HFFc6 (cell line): Measurements from ENCODE around the gene PRR3. TPM values are rescaled to one million over a fixed set of nuclear protein-coding genes. Genes with fewer than 3 reads are reported as not detected.
A peak's percentile ranks its signal among the peaks of the same experiment; 100 is the strongest.

Source experiments
- DNase-seq: peaks from one replicate; pipeline ENCODE4 v3.0.0-alpha.2; 2018
- H3K27ac Mint-ChIP-seq: 2 replicates; pipeline ENCODE4 v1.8.0; 2020; ENCODE audit warnings: mild to moderate bottlenecking, mixed read lengths
- H3K27me3 Mint-ChIP-seq: 2 replicates; pipeline ENCODE4 v1.8.0; 2021; ENCODE audit warnings: mild to moderate bottlenecking, moderate library complexity, mixed read lengths; ENCODE audit not compliant: insufficient read depth
- H3K36me3 Mint-ChIP-seq: 2 replicates; pipeline ENCODE4 v1.8.0; 2021; ENCODE audit warnings: low read depth, mixed read lengths
- H3K4me1 Mint-ChIP-seq: 2 replicates; pipeline ENCODE4 v1.8.0; 2020; ENCODE audit warnings: low read depth, mixed read lengths
- H3K4me3 Mint-ChIP-seq: 2 replicates; pipeline ENCODE4 v1.8.0; 2020; ENCODE audit warnings: mild to moderate bottlenecking, moderate library complexity, mixed read lengths
- H3K9me3 Mint-ChIP-seq: 2 replicates; pipeline ENCODE4 v1.8.0; 2020; ENCODE audit warnings: mild to moderate bottlenecking, mixed read lengths
- CTCF ChIP-seq: fragments of 200-600 bp; sonication (generic); IDR thresholded peaks from 2 replicates; pipeline ENCODE4 v1.5.0; 2021; ENCODE audit warnings: antibody characterized with exemption, mild to moderate bottlenecking
- total RNA-seq, 6 experiments: library from RNA; stranded (reverse); fragmentation: NEBNext Ultra II Directional; extraction: Animal tissue kit (Norgen Biotek cat#: 25700); gene quantifications; 2 replicates in 1 of 6; 3 replicates in 5 of 6; pipeline ENCODE4 v1.2.3, GENCODE V29; 2021

PRR3 gene
- total RNA-seq, 6 experiments from 2014 or later = 9.8 to 14.0 (median 12.3) TPM

- no peaks in the 10 kb centered on the region for H3K9me3 Mint-ChIP-seq
- peaks cover 23% of the 10 kb centered on the region for H3K36me3 Mint-ChIP-seq
- no peak for DNase-seq
- H3K4me3 Mint-ChIP-seq = peak overlapping the region; percentile 93
- peaks cover 5% of the 10 kb centered on the region for H3K27me3 Mint-ChIP-seq
- peaks cover 39% of the 10 kb centered on the region for H3K4me1 Mint-ChIP-seq
- no peak for TF ChIP-seq CTCF
- H3K27ac Mint-ChIP-seq = peak overlapping the region; percentile 100
Observed at GRCh38 chr6:30555816-30556065, 1.4 kb upstream of the PRR3 start.

GRCh38 chr6:30556066-30556905 is 809 bp upstream of the PRR3 start, which contains the start of gene GNL1:
Gene GNL1, minus strand, starts transcription at chr6:30556489. Its CDS starts 286 bp downstream, at chr6:30556203.
- Mint-ChIP-seq H3K4me1 (peaks cover 39% of the 10 kb centered on the region), H3K4me3 (peak within 1 kb of the TSS; percentile 93), H3K36me3 (peaks cover 23% of the 10 kb centered on the region), H3K9me3 (no peaks in the 10 kb centered on the region), H3K27me3 (peaks cover 5% of the 10 kb centered on the region), H3K27ac (peak within 1 kb of the TSS; percentile 100)
- DNase-seq = peak; percentile 89
- peak; percentile 34 for TF ChIP-seq CTCF

- peaks cover 23% of the 10 kb centered on the region for H3K36me3 Mint-ChIP-seq
Observed at GRCh38 chr6:30557683-30557981, 537 bp downstream of the PRR3 start.

GRCh38 chr6:30560930-30561329 is 3.8 kb downstream of the PRR3 start:
- H3K27me3 Mint-ChIP-seq = peaks cover 7% of the 10 kb centered on the region
- H3K4me1 Mint-ChIP-seq = peaks cover 34% of the 10 kb centered on the region
- TF ChIP-seq CTCF = no peak
- H3K27ac Mint-ChIP-seq = no peak overlapping the region
- DNase-seq = no peak
- no peak overlapping the region for H3K4me3 Mint-ChIP-seq
- peaks cover 25% of the 10 kb centered on the region for H3K36me3 Mint-ChIP-seq
- no peaks in the 10 kb centered on the region for H3K9me3 Mint-ChIP-seq

More at GRCh38 chr6:30557683-30557981, 537 bp downstream of the PRR3 start:
- Mint-ChIP-seq H3K4me3 (peak overlapping the region; percentile 93), H3K27ac (peak overlapping the region; percentile 100), H3K27me3 (peaks cover 7% of the 10 kb centered on the region), H3K9me3 (no peaks in the 10 kb centered on the region), H3K4me1 (peaks cover 39% of the 10 kb centered on the region)
- no peak for TF ChIP-seq CTCF
- no peak for DNase-seq

- Mint-ChIP-seq H3K9me3 (no peaks in the 10 kb centered on the region), H3K36me3 (peaks cover 16% of the 10 kb centered on the region), H3K4me3 (no peak overlapping the region), H3K27ac (no peak overlapping the region), H3K27me3 (peaks cover 4% of the 10 kb centered on the region; the same call in 1 of the 2 replicates), H3K4me1 (peaks cover 29% of the 10 kb centered on the region)
- no peak for DNase-seq
- no peak for TF ChIP-seq CTCF
Observed at GRCh38 chr6:30562470-30563425, 5.7 kb downstream of the PRR3 start.
